Dendritic cell treated with granulocyte-macrophage colony-stimulating factor and Interleukin-4, amounts not matched to agents 40 ng/mL and 50 ng/mL, for 4 days (primary cell): ENCODE results near the gene CCNL1.

Experiments
- H3K27ac Mint-ChIP-seq: one replicate; pipeline ENCODE4 v1.8.0; 2022; ENCODE audit warnings: mild to moderate bottlenecking, mixed read lengths
- H3K27me3 Mint-ChIP-seq: one replicate; pipeline ENCODE4 v1.8.0; 2022; ENCODE audit warnings: mild to moderate bottlenecking, mixed read lengths
- H3K36me3 Mint-ChIP-seq: one replicate; pipeline ENCODE4 v1.8.0; 2022; ENCODE audit warnings: low read depth, mixed read lengths
- H3K4me1 Mint-ChIP-seq: one replicate; pipeline ENCODE4 v1.8.0; 2022; ENCODE audit warnings: low read depth, mixed read lengths
- H3K4me3 Mint-ChIP-seq: one replicate; pipeline ENCODE4 v1.8.0; 2022; ENCODE audit warnings: mild to moderate bottlenecking, moderate library complexity, mixed read lengths
- H3K9me3 Mint-ChIP-seq: one replicate; pipeline ENCODE4 v1.8.0; 2022; ENCODE audit warnings: mixed read lengths
- intact Hi-C: fragments of 100-400 bp; cut with micrococcal nuclease; formaldehyde crosslinking; loops from one replicate; pipeline ENCODE4 v1.15.0; 2022

Gene CCNL1

DNA sequence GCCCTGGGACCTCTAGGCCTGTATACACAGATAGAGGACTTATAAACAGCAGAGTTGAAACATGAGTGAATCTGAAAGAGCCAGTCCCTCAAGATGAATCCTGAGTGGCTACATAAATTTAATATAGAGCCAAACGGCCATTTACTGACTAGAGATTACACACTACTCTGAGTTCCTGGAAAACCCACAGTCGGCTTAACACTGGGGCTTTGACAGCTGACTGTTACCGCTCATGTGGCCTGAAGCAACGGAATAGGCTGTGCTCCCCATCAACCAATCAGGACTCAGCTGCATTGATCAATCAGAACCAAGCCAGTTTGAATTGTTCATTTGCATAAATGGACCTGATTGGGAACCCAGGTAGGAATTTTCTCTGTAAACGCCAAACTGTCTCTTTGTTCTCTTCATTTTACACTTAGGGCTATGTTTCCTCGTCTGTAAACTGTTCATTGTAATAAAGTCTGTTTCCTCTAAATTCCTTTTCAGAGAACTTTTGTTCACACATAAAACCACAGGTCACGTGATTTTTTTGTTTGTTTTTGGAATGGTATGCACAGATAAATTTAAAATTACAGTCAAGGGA is 40.5 kb downstream of the CCNL1 start:
- intact Hi-C loops, result no loop called here
- H3K4me1 Mint-ChIP-seq, result peaks cover under 1% of the 10 kb centered on the region
- H3K27ac Mint-ChIP-seq, result no peak overlapping the region
- no peaks in the 10 kb centered on the region for H3K9me3 Mint-ChIP-seq
- no peaks in the 10 kb centered on the region for H3K36me3 Mint-ChIP-seq
- H3K4me3 Mint-ChIP-seq, result no peak overlapping the region
- peaks cover 21% of the 10 kb centered on the region for H3K27me3 Mint-ChIP-seq

DNA sequence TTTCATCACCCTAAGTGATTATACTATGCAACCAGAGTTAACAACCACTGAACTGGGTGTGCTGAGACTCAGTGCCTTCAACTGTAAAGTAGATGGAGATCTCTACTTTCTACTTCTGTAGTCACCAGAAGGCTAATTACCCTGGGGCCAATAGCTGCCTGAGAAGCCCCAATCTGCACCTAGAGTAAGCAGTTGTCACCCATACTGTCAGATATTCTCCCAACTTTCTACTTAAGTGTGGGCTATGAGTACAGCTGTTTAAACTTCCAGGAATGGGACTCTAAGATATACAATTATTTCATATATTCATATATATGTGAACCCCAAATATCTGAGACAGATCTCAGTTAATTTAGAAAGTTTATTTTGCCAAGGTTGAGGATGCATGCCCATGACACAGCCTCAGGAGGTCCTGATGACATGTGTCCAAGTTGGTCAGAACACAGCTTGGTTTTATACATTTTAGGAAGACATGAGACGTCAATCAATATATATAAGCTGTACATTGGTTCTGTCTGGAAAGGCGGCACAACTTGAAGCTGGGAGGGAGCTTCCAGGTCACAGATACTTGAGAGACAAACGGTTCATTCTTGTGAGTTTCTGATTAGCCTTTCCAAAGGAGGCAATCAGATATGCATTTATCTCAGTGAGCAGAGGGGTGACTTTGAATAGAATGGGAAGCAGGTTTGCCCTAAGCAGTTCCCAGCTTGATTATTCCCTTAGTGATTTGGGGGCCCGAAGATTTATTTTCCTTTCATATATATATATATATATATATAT is 41.9 kb downstream of the CCNL1 start:
- Mint-ChIP-seq H3K4me3 (no peak overlapping the region), H3K27ac (no peak overlapping the region), H3K36me3 (no peaks in the 10 kb centered on the region), H3K27me3 (peaks cover 21% of the 10 kb centered on the region), H3K4me1 (no peaks in the 10 kb centered on the region), H3K9me3 (no peaks in the 10 kb centered on the region)
- intact Hi-C loops, result no loop called here

DNA sequence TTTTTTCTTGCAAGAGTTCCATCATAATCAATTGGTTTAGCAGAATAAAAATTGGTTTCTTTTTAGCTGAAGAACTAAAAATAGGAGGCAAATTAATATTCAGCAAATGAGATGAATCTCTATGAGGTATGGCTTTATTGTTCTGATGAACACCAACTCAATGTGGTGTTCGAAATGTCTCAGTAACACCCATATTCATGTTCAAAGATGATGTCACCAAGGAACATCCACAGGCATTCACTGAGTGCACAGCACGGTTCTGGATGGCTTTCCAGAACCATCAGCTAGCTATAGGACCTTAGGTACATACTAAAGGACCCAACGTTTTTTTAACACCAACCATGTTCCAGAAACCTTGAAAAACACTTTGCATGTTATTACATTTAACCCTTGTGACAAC is 42.7 kb downstream of the CCNL1 start:
- Mint-ChIP-seq H3K27me3 (peaks cover 22% of the 10 kb centered on the region), H3K4me3 (no peak overlapping the region), H3K4me1 (no peaks in the 10 kb centered on the region), H3K9me3 (no peaks in the 10 kb centered on the region), H3K36me3 (no peaks in the 10 kb centered on the region), H3K27ac (no peak overlapping the region)
- intact Hi-C loops, result no loop called here

DNA sequence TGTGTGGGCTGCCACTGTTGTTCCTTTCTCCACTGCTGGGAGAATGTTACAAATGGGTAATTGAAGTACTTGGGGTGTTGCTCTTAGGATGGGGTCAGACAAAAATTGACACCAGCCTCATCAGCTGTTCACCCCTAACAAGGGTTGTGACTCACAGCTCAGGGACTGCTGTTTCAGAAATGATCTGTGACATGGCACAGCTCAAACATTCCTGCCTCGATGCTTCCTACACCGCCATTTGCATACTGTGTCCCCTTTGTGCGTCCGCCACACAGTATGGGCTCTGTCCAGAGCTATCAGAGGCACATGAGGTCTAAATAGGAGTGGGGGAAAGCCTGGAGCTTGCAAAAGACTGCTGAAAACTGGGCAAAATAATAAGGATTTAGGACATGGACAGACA is 43.9 kb downstream of the CCNL1 start:
- H3K4me1 Mint-ChIP-seq, result no peaks in the 10 kb centered on the region
- no peaks in the 10 kb centered on the region for H3K9me3 Mint-ChIP-seq
- H3K27me3 Mint-ChIP-seq, result peaks cover 20% of the 10 kb centered on the region
- H3K36me3 Mint-ChIP-seq, result no peaks in the 10 kb centered on the region
- no peak overlapping the region for H3K4me3 Mint-ChIP-seq
- H3K27ac Mint-ChIP-seq, result no peak overlapping the region
- intact Hi-C loops, result no loop called here

DNA sequence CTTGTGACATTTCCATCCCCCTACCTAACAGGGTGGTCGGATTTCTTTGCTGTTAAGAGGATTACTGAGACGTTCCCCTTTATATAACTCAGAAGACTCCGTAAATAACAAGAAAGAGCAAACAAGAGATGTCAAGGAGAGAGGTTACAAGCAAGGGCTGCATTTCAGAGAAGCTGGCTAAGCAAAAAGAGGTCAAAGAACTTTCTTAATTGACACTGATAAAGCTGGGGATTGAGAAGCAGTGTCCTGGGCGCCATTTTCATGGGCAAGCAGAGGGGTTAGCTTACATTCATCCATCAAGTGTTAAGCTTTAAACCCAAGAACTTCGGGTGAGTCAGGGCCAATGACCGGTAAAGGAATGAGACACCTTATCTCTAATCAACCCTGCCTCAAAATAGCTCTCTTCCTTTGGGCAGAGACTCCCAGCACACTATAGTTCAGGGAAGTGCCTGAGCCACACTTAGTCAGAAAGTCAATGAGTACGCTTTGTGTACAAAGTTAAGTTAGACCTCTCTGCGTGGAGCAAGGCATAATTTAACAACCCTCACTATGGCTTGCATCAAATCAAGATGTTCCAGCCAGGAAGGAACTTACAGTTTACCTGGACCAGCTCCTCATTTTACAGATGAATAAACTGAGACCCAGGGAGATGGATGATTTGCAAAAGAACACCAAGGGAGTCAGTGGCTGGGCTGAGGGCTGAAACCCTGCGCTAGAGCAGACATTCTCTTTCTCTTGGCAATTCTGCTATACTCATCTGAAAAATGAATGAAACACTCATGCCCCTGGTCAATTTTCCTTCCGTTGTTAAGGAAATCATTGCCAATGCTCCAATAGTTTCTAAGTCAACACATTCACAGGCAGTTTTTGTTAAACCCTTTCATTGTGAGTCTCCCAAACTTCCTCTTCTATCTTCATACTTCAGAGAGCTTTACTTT is 44.6 kb downstream of the CCNL1 start:
- no peaks in the 10 kb centered on the region for H3K36me3 Mint-ChIP-seq
- peaks cover 16% of the 10 kb centered on the region for H3K27me3 Mint-ChIP-seq
- H3K4me1 Mint-ChIP-seq, result no peaks in the 10 kb centered on the region
- H3K9me3 Mint-ChIP-seq, result no peaks in the 10 kb centered on the region
- H3K27ac Mint-ChIP-seq, result no peak overlapping the region
- intact Hi-C loops, result no loop called here
- H3K4me3 Mint-ChIP-seq, result no peak overlapping the region

DNA sequence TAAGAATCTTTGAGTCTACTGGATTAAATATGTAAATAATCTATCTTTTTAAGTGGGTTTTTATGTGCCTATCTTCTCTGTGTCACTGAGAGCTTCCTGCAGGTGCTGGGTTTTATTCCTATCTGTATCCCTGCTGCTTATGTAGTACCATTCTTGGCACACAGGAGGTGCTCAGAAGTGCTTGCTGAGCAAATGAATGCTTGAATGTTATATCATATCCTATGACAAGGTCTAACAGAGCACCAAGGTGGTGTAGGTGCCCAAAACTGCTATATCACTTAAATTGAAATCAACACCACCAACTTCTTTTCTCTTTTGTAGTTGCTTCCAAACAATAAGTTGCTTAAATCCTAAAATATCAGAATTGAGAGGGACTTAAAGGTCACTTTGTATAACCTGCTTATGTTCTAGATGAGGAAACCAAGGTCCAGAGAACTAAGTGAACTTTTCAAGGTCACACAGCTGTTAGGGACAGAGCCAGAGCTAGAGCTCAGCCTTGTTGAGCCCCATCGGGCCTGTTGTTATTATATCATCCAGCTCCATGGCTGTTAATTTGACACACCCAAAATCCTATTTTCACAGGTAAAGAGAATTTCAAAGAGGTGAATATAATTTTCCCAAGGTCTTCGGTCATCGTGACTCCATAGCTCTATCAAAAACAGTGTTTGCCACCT is 46.0 kb downstream of the CCNL1 start:
- no peaks in the 10 kb centered on the region for H3K4me1 Mint-ChIP-seq
- no peak overlapping the region for H3K4me3 Mint-ChIP-seq
- H3K36me3 Mint-ChIP-seq, result no peaks in the 10 kb centered on the region
- H3K27me3 Mint-ChIP-seq, result peaks cover 8% of the 10 kb centered on the region
- no peak overlapping the region for H3K27ac Mint-ChIP-seq
- H3K9me3 Mint-ChIP-seq, result no peaks in the 10 kb centered on the region
- intact Hi-C loops, result no loop called here

DNA sequence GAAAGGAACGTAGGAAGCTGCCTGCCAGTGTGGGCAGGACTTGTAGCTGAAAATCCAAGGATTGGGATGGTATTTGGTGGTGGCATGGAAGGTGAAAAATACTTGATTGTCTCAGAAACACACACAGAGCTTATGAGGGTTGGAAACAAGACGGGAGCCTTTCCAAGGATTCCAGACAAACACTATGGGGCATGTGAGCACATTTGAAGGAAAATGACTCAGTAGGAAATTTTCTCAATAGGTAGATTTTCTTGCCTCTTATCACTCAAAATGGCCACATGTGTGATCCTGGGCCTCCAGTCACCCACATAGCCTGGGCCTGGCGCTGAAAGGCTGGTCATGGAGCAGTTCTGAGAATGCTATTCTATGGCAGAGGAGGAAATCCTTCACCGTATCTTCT is 47.4 kb downstream of the CCNL1 start:
- H3K9me3 Mint-ChIP-seq, result no peaks in the 10 kb centered on the region
- no peaks in the 10 kb centered on the region for H3K36me3 Mint-ChIP-seq
- peaks cover 8% of the 10 kb centered on the region for H3K27me3 Mint-ChIP-seq
- H3K4me1 Mint-ChIP-seq, result no peaks in the 10 kb centered on the region
- H3K4me3 Mint-ChIP-seq, result no peak overlapping the region
- H3K27ac Mint-ChIP-seq, result no peak overlapping the region
- intact Hi-C loops, result no loop called here

DNA sequence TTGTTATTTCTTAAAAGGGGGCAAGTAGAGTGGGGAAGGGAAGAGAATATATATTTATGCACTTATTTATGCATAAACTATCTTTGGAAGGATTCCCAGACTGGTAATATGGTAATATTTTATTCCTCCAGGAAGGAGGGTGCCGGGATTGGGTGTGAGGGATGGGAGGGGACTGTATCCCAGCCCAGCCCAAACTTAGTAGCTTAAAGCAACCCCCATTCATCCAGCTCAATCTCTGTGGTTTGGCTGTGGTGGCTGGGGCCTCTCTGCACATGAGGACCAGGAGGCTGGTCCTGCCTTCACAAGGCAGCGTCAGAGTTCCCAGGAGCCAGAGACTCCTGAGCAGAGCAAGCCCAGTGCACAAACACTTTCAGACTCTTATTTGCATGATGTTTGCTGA is 48.4 kb downstream of the CCNL1 start:
- Mint-ChIP-seq H3K4me1 (no peaks in the 10 kb centered on the region), H3K27me3 (peaks cover 8% of the 10 kb centered on the region), H3K9me3 (no peaks in the 10 kb centered on the region), H3K27ac (no peak overlapping the region), H3K36me3 (no peaks in the 10 kb centered on the region), H3K4me3 (no peak overlapping the region)
- intact Hi-C loops, result no loop called here

DNA sequence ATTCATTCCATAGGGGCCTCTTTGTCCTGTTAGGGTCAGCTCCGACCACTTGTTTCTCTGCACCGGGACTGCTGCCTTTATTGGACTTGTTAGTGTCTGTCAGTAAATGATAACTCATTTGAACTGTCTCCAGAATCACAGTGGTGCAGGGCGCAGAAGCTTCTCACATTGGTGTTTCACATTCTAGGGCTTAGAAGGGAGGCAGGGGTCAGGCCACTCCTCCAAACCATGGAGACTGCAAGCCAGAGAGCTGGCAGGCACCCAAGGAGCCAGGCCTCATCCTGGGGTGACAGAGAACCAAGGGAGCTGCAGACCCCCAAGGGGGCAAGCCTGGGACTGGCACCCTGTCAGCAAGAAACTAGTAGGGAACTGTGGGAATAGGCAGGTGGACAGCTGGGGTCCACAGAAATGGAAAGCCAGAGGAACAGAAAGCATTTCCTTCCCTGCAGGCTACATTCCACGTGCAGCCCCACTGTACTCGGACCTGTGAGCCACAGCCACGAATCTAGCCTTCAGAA is 49.1 kb downstream of the CCNL1 start:
- Mint-ChIP-seq H3K27me3 (peaks cover 5% of the 10 kb centered on the region), H3K27ac (no peak overlapping the region), H3K4me1 (no peaks in the 10 kb centered on the region), H3K4me3 (no peak overlapping the region), H3K9me3 (no peaks in the 10 kb centered on the region), H3K36me3 (no peaks in the 10 kb centered on the region)
- intact Hi-C loops, result no loop called here

DNA sequence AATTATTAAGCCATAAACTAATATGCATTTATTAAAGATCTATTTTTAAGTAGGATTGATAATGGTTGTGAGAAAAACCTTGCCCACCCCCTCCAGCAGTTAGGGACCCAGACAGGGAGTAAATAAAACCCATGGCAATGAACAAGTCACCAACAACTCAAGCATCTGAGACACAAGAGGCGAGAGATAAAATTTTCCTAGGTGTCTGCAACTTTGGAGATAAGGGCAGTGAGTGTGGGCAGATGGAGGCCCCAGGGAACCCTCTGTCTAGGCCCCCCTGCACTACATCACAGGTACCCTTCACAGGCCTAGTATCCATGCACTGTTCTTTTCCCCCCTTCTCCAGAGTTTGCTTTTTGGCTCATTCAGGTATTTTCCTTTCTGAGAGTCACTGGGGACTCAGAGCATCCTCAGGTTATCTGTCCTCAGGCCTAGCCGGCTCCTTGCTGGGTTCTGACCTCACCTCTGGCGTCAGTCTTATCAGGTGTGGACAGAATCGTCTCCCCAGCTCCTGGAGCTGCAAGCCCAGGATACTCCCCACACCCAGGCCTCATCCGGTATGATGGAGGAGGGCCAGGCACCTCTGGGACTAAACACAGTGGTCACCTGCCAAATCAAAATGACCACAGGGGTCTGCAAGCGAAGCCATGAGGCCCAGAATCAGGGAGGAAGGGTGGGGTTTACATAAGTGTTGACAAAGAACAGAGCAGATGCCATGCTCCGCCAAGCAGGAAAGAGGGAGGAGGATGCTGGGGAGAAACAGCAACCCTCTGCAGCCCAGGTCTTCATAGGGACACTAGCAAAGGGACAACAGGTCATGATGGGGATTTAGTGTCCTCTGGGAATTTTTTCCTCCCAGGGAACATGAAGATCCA is 50.4 kb downstream of the CCNL1 start:
- H3K4me1 Mint-ChIP-seq, result no peaks in the 10 kb centered on the region
- no peak overlapping the region for H3K4me3 Mint-ChIP-seq
- no peak overlapping the region for H3K27ac Mint-ChIP-seq
- no peaks in the 10 kb centered on the region for H3K9me3 Mint-ChIP-seq
- H3K36me3 Mint-ChIP-seq, result no peaks in the 10 kb centered on the region
- intact Hi-C loops, result no loop called here
- H3K27me3 Mint-ChIP-seq, result peaks cover 2% of the 10 kb centered on the region

DNA sequence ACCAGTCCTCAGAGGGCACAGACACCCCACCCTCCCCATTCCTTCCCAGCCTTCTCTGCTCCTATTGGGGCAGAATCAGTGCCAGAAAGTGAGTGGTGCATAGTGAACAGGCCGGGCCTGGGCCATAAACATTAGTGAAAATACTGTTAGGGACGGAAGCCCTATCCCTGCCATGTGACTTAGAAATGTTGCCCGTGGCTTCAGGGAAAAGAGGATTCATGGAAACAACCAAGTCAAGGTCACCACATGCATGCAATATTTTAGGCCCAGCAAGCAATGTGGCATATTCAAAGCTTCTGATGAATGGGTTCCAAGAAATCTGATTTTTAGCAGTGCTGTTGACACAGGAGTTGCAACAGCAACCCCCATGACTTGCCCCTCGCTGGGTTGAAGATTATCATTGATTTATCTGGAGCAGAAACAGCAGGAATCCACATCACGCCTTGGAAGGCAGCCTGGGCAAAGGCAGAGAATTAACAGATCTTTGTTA is 52.3 kb downstream of the CCNL1 start:
- H3K36me3 Mint-ChIP-seq, result no peaks in the 10 kb centered on the region
- H3K9me3 Mint-ChIP-seq, result no peaks in the 10 kb centered on the region
- H3K27me3 Mint-ChIP-seq, result no peaks in the 10 kb centered on the region
- H3K4me1 Mint-ChIP-seq, result no peaks in the 10 kb centered on the region
- no peak overlapping the region for H3K4me3 Mint-ChIP-seq
- no peak overlapping the region for H3K27ac Mint-ChIP-seq
- intact Hi-C loops, result no loop called here

DNA sequence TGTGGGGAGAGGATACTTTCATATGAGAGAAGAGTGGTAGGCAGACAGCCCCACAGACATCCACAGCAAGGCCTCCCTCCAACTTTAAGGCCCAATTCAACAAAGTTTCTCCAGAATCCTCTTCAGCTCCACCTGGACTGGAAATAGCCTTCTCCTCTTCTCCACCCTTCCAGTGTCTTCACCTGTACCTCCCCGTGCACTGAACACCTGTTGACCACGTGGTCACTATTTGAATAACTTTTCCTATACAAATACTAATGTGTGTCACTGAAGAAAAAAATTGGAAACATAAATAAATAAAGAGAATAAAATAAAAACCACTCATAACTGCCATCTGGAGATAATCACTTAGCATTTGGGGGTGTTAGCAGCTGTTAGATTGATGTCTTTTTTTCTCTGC is 52.9 kb downstream of the CCNL1 start:
- Mint-ChIP-seq H3K4me1 (no peaks in the 10 kb centered on the region), H3K27me3 (no peaks in the 10 kb centered on the region)

More for the DNA sequence above, 52.9 kb downstream of the CCNL1 start:
- H3K9me3 Mint-ChIP-seq, result no peaks in the 10 kb centered on the region
- intact Hi-C loops, result no loop called here
- H3K36me3 Mint-ChIP-seq, result no peaks in the 10 kb centered on the region
- H3K27ac Mint-ChIP-seq, result no peak overlapping the region
- no peak overlapping the region for H3K4me3 Mint-ChIP-seq
